GM13977 (cell line): Measurements from ENCODE around the gene CFAP54.

Experiments used
- DNase-seq: peaks from one replicate; pipeline ENCODE4 v3.0.0; 2012; ENCODE audit warnings: low spot score
- CTCF ChIP-seq: IDR thresholded peaks from 2 replicates; pipeline ENCODE4 v1.5.1; 2012; ENCODE audit warnings: mild to moderate bottlenecking, control low read depth; ENCODE audit not compliant: insufficient read depth; ENCODE audit errors: extremely low read depth, missing control alignments
- in situ Hi-C: fragments of 300-500 bp; cut with MboI; formaldehyde crosslinking; loops from one replicate; pipeline ENCODE4 v1.12.0; 2022; ENCODE audit warnings: low sequenced_read_pairs, low pct_unique_long_range_greater_than_20kb, mixed read lengths, inconsistent platforms; ENCODE audit not compliant: unreplicated experiment

CFAP54 gene

GRCh38 chr12:96474206-96474605 lies 15.2 kb upstream of the CFAP54 start:
- no peak for DNase-seq
- in situ Hi-C loops, result no loop called here
- no peak for TF ChIP-seq CTCF

- no peak for TF ChIP-seq CTCF
- no peak for DNase-seq
- in situ Hi-C loops, result no loop called here
Observed at GRCh38 chr12:96478011-96478410, 11.4 kb upstream of the CFAP54 start.

GRCh38 chr12:96482086-96482485 lies 7.3 kb upstream of the CFAP54 start:
- TF ChIP-seq CTCF, result no peak
- in situ Hi-C loops, result no loop called here
- DNase-seq, result no peak

GRCh38 chr12:96483116-96483515 lies 6.3 kb upstream of the CFAP54 start:
- TF ChIP-seq CTCF, result no peak
- no peak for DNase-seq
- in situ Hi-C loops, result no loop called here

GRCh38 chr12:96486751-96487613 lies 2.4 kb upstream of the CFAP54 start:
- DNase-seq, result no peak
- no peak for TF ChIP-seq CTCF
- in situ Hi-C loops, result no loop called here

GRCh38 chr12:96487634-96488033 lies 1.7 kb upstream of the CFAP54 start:
- TF ChIP-seq CTCF, result no peak
- in situ Hi-C loops, result no loop called here
- DNase-seq, result no peak
